ENCODE results near the gene WWP2.

Gene WWP2

GRCh38 chr16:69917739-69918138, 155.6 kb downstream of the WWP2 start:
- no peaks in the 10 kb centered on the region for H3K4me1 ChIP-seq (ENCODE audit: insufficient read depth, low read length, poor library complexity, severe bottlenecking)
- no peaks in the 10 kb centered on the region for H3F3A ChIP-seq (ENCODE audit: low read depth)
- H4K20me1 ChIP-seq (ENCODE audit: insufficient read depth, low read length, poor library complexity, severe bottlenecking), result no peaks in the 10 kb centered on the region
- H3K9me3 ChIP-seq (ENCODE audit: insufficient read depth, low read depth, low read length), result no peaks in the 10 kb centered on the region
- H2AFZ ChIP-seq (ENCODE audit: low read length), result no peak overlapping the region
- H3K79me2 ChIP-seq (ENCODE audit: insufficient read depth, low read length), result no peaks in the 10 kb centered on the region
- H3K27me3 ChIP-seq (ENCODE audit: insufficient read depth, low read length, poor library complexity, severe bottlenecking), result no peaks in the 10 kb centered on the region
- no peaks in the 10 kb centered on the region for H3K36me3 ChIP-seq (ENCODE audit: insufficient read depth, low read length)
- TF ChIP-seq CTCF (conservative IDR thresholded peaks at IDR 0.05; ENCODE audit: low read length), result no peak
- no peaks in the 10 kb centered on the region for H3K9me2 ChIP-seq (replicated peaks; ENCODE audit: low read depth, low read length)
- no peak overlapping the region for H3K9ac ChIP-seq (ENCODE audit: low read depth, low read length, poor library complexity, severe bottlenecking)
- no peak overlapping the region for H3K4me3 ChIP-seq (ENCODE audit: low read length, poor library complexity, severe bottlenecking)
- no peak overlapping the region for H3K4me2 ChIP-seq (ENCODE audit: low read depth, low read length, poor library complexity, severe bottlenecking)

GRCh38 chr16:69918241-69918640, 156.1 kb downstream of the WWP2 start:
- H2AFZ ChIP-seq (ENCODE audit: low read length), result no peak overlapping the region
- no peak overlapping the region for H3K9ac ChIP-seq (ENCODE audit: low read depth, low read length, poor library complexity, severe bottlenecking)
- no peak overlapping the region for H3K4me3 ChIP-seq (ENCODE audit: low read length, poor library complexity, severe bottlenecking)

GRCh38 chr16:69921127-69921526, 159.0 kb downstream of the WWP2 start:
- H3K27me3 ChIP-seq (ENCODE audit: insufficient read depth, low read length, poor library complexity, severe bottlenecking), result no peaks in the 10 kb centered on the region
- H3K36me3 ChIP-seq (ENCODE audit: insufficient read depth, low read length), result no peaks in the 10 kb centered on the region
- no peak for TF ChIP-seq CTCF (conservative IDR thresholded peaks at IDR 0.05; ENCODE audit: low read length)
- H3K9ac ChIP-seq (ENCODE audit: low read depth, low read length, poor library complexity, severe bottlenecking), result no peak overlapping the region
- H3F3A ChIP-seq (ENCODE audit: low read depth), result no peaks in the 10 kb centered on the region
- H3K9me2 ChIP-seq (replicated peaks; ENCODE audit: low read depth, low read length), result no peaks in the 10 kb centered on the region
- no peaks in the 10 kb centered on the region for H3K9me3 ChIP-seq (ENCODE audit: insufficient read depth, low read depth, low read length)
- H3K4me3 ChIP-seq (ENCODE audit: low read length, poor library complexity, severe bottlenecking), result no peak overlapping the region
- H3K79me2 ChIP-seq (ENCODE audit: insufficient read depth, low read length), result no peaks in the 10 kb centered on the region
- H4K20me1 ChIP-seq (ENCODE audit: insufficient read depth, low read length, poor library complexity, severe bottlenecking), result no peaks in the 10 kb centered on the region
- H3K4me1 ChIP-seq (ENCODE audit: insufficient read depth, low read length, poor library complexity, severe bottlenecking), result no peaks in the 10 kb centered on the region
- H2AFZ ChIP-seq (ENCODE audit: low read length), result no peak overlapping the region
- no peak overlapping the region for H3K4me2 ChIP-seq (ENCODE audit: low read depth, low read length, poor library complexity, severe bottlenecking)

More at GRCh38 chr16:69918241-69918640, 156.1 kb downstream of the WWP2 start:
- no peaks in the 10 kb centered on the region for H3K36me3 ChIP-seq (ENCODE audit: insufficient read depth, low read length)
- H3K4me1 ChIP-seq (ENCODE audit: insufficient read depth, low read length, poor library complexity, severe bottlenecking), result no peaks in the 10 kb centered on the region
- no peaks in the 10 kb centered on the region for H3K9me3 ChIP-seq (ENCODE audit: insufficient read depth, low read depth, low read length)
- H3K27me3 ChIP-seq (ENCODE audit: insufficient read depth, low read length, poor library complexity, severe bottlenecking), result no peaks in the 10 kb centered on the region
- H3K79me2 ChIP-seq (ENCODE audit: insufficient read depth, low read length), result no peaks in the 10 kb centered on the region
- no peaks in the 10 kb centered on the region for H3K9me2 ChIP-seq (replicated peaks; ENCODE audit: low read depth, low read length)
- no peak overlapping the region for H3K4me2 ChIP-seq (ENCODE audit: low read depth, low read length, poor library complexity, severe bottlenecking)
- H3F3A ChIP-seq (ENCODE audit: low read depth), result no peaks in the 10 kb centered on the region
- no peaks in the 10 kb centered on the region for H4K20me1 ChIP-seq (ENCODE audit: insufficient read depth, low read length, poor library complexity, severe bottlenecking)
- TF ChIP-seq CTCF (conservative IDR thresholded peaks at IDR 0.05; ENCODE audit: low read length), result no peak
- TF ChIP-seq EZH2phosphoT487 (IDR thresholded peaks at IDR 0.05; ENCODE audit: borderline replicate concordance), result no peak
